Osteoblast (primary cell): ENCODE measurements around the gene CAMTA1. TPM values are rescaled to one million over a fixed set of nuclear protein-coding genes. Genes with fewer than 3 reads are reported as not detected.

ENCODE experiments used
- DNase-seq: peaks from one replicate; pipeline ENCODE4 v3.0.0; 2011; ENCODE audit warnings: low spot score, mixed read lengths; ENCODE audit not compliant: insufficient read length; ENCODE audit errors: missing footprints
- H2AFZ ChIP-seq: 2 replicates; pipeline ENCODE4 v1.6.0; 2011; ENCODE audit warnings: mild to moderate bottlenecking, low read length
- H3K27ac ChIP-seq: 2 replicates; pipeline ENCODE4 v1.5.1; 2011; ENCODE audit warnings: mild to moderate bottlenecking, low read depth, low read length, moderate library complexity
- H3K27me3 ChIP-seq: 2 replicates; pipeline ENCODE4 v1.6.0; 2012; ENCODE audit warnings: mild to moderate bottlenecking, control low read depth, inconsistent platforms, low read length, moderate library complexity; ENCODE audit not compliant: insufficient read depth
- H3K36me3 ChIP-seq: 2 replicates; pipeline ENCODE4 v1.5.1; 2011; ENCODE audit warnings: mild to moderate bottlenecking, low read length, control low read depth, moderate library complexity; ENCODE audit not compliant: insufficient read depth
- H3K4me1 ChIP-seq: 2 replicates; pipeline ENCODE4 v1.5.1; 2011; ENCODE audit warnings: mild to moderate bottlenecking, low read length, control low read depth, moderate library complexity; ENCODE audit not compliant: insufficient read depth
- H3K4me2 ChIP-seq: 2 replicates; pipeline ENCODE4 v1.6.0; 2011; ENCODE audit warnings: mild to moderate bottlenecking, low read length; ENCODE audit not compliant: insufficient read depth
- H3K4me3 ChIP-seq: fragments of 200-600 bp; sonication (generic); 3 replicates; pipeline ENCODE4 v1.5.1; 2012; ENCODE audit warnings: mild to moderate bottlenecking, low read length, inconsistent platforms; ENCODE audit not compliant: insufficient read depth
- H3K79me2 ChIP-seq: 2 replicates; pipeline ENCODE4 v1.6.0; 2012; ENCODE audit warnings: mild to moderate bottlenecking, low read length, control low read depth, inconsistent platforms; ENCODE audit not compliant: insufficient read depth
- H3K9me3 ChIP-seq: 2 replicates; pipeline ENCODE4 v1.5.1; 2011; ENCODE audit warnings: low read depth, low read length, control low read depth
- H4K20me1 ChIP-seq: 2 replicates; pipeline ENCODE4 v1.6.0; 2012; ENCODE audit warnings: mild to moderate bottlenecking, low read length, control low read depth; ENCODE audit not compliant: insufficient read depth
- CTCF ChIP-seq: IDR thresholded peaks from 2 replicates; pipeline ENCODE4 v1.5.1; 2011; ENCODE audit warnings: mild to moderate bottlenecking, low read depth, low read length, moderate library complexity; ENCODE audit errors: extremely low read depth
- total RNA-seq: library from RNA; depleted of rRNA; stranded (reverse); fragments of >200 nt; gene quantifications from 2 replicates; pipeline ENCODE4 v1.2.3, GENCODE V29; 2012

CAMTA1 gene
- total RNA-seq, 1 donor, result 47.4 TPM

GRCh38 chr1:7293702-7294629 is 508.7 kb downstream of the CAMTA1 start:
- Histone ChIP-seq H3K4me2 (no peak overlapping the region), H2AFZ (no peak overlapping the region), H3K27me3 (no peaks in the 10 kb centered on the region), H3K27ac (no peak overlapping the region), H3K4me1 (peaks cover 35% of the 10 kb centered on the region), H3K9me3 (no peaks in the 10 kb centered on the region), H3K36me3 (no peaks in the 10 kb centered on the region), H3K4me3 (no peak overlapping the region), H4K20me1 (no peaks in the 10 kb centered on the region), H3K79me2 (no peaks in the 10 kb centered on the region)
- no peak for DNase-seq
- no peak for TF ChIP-seq CTCF

GRCh38 chr1:7294636-7295035 is 509.4 kb downstream of the CAMTA1 start:
- no peaks in the 10 kb centered on the region for H3K27me3 ChIP-seq
- H3K4me1 ChIP-seq, result peaks cover 40% of the 10 kb centered on the region
- no peak overlapping the region for H3K4me3 ChIP-seq
- H3K79me2 ChIP-seq, result no peaks in the 10 kb centered on the region
- no peaks in the 10 kb centered on the region for H4K20me1 ChIP-seq
- H3K27ac ChIP-seq, result no peak overlapping the region
- no peak for TF ChIP-seq CTCF
- H3K9me3 ChIP-seq, result no peaks in the 10 kb centered on the region
- H3K4me2 ChIP-seq, result no peak overlapping the region
- DNase-seq, result no peak
- H3K36me3 ChIP-seq, result no peaks in the 10 kb centered on the region
- no peak overlapping the region for H2AFZ ChIP-seq

- DNase-seq, result no peak
- Histone ChIP-seq H3K4me2 (no peak overlapping the region), H3K9me3 (no peaks in the 10 kb centered on the region), H3K4me1 (peaks cover 49% of the 10 kb centered on the region), H3K79me2 (no peaks in the 10 kb centered on the region), H2AFZ (no peak overlapping the region), H3K36me3 (no peaks in the 10 kb centered on the region), H3K4me3 (no peak overlapping the region), H3K27me3 (no peaks in the 10 kb centered on the region), H3K27ac (no peak overlapping the region), H4K20me1 (no peaks in the 10 kb centered on the region)
- TF ChIP-seq CTCF, result no peak
Observed at GRCh38 chr1:7295946-7296345, 510.7 kb downstream of the CAMTA1 start.

- Histone ChIP-seq H3K27ac (no peak overlapping the region), H4K20me1 (no peaks in the 10 kb centered on the region), H3K4me3 (no peak overlapping the region), H3K9me3 (no peaks in the 10 kb centered on the region), H3K36me3 (no peaks in the 10 kb centered on the region), H2AFZ (no peak overlapping the region), H3K27me3 (no peaks in the 10 kb centered on the region), H3K79me2 (no peaks in the 10 kb centered on the region), H3K4me2 (no peak overlapping the region), H3K4me1 (peaks cover 44% of the 10 kb centered on the region)
- DNase-seq, result no peak
- TF ChIP-seq CTCF, result no peak
Observed at GRCh38 chr1:7296968-7297367, 511.7 kb downstream of the CAMTA1 start.
